Transverse colon (tissue), 4 donors: ENCODE measurements around the gene OR2T10. TPM values are rescaled to one million over a fixed set of nuclear protein-coding genes. Genes with fewer than 3 reads are reported as not detected.

ENCODE experiments used
- DNase-seq: peaks from one replicate; pipeline ENCODE4 v3.0.0-alpha.2; 2019
- H3K27ac ChIP-seq, 4 donors: fragments of 200-600 bp; sonication (generic); 2 replicates each; pipeline ENCODE4 v1.5.1; 2016 to 2018; ENCODE audit warnings: inconsistent platforms in 4 of 4
- H3K27me3 ChIP-seq: fragments of 200-600 bp; sonication (generic); 2 replicates; pipeline ENCODE4 v1.5.1; 2017; ENCODE audit warnings: inconsistent platforms
- H3K36me3 ChIP-seq, 4 donors: fragments of 200-600 bp; sonication (generic); 2 replicates each; pipeline ENCODE4 v1.5.1; 2017 to 2019; ENCODE audit warnings: inconsistent platforms in 4 of 4
- H3K4me1 ChIP-seq, 4 donors: fragments of 200-600 bp; sonication (generic); 2 replicates each; pipeline ENCODE4 v1.5.1; 2017 to 2020; ENCODE audit warnings: inconsistent platforms in 4 of 4
- H3K4me3 ChIP-seq, 4 donors: fragments of 200-600 bp; sonication (generic); 1 replicate in 1 of 4; 2 replicates in 3 of 4; pipeline versions ENCODE4 v1.5.1 to v1.6.1; 2017 to 2019; ENCODE audit warnings: inconsistent platforms in 4 of 4
- H3K9me3 ChIP-seq, 2 donors: fragments of 200-600 bp; sonication (generic); 2 replicates each; pipeline ENCODE4 v1.5.1; 2017 to 2019; ENCODE audit warnings: inconsistent platforms in 2 of 2
- EP300 ChIP-seq: sonication (generic); formaldehyde crosslinking; IDR thresholded peaks from one replicate; pipeline ENCODE4 v1.6.1; 2017; ENCODE audit warnings: antibody characterized with exemption, low read depth
- POLR2A ChIP-seq: fragments of 450-650 bp; IDR thresholded peaks from one replicate; pipeline ENCODE4 v1.6.1; 2016; ENCODE audit warnings: antibody characterized with exemption, mild to moderate bottlenecking, moderate library complexity
- POLR2AphosphoS5 ChIP-seq, 3 donors: sonication (generic); formaldehyde crosslinking; IDR thresholded peaks; one replicate each; pipeline ENCODE4 v1.6.1; 2016; ENCODE audit warnings: antibody characterized with exemption in 3 of 3
- WGBS, 2 donors: methylation state at CpG; one replicate each; pipeline ENCODE4 v1.1.5; 2018; ENCODE audit warnings: low coverage in 1 of 2; 5-methylcytosine and 5-hydroxymethylcytosine counted together
- in situ Hi-C, 4 donors: fragments of 200-750 bp; cut with MboI; loops; one replicate each; pipeline versions ENCODE4 v1.15.0 to v1.15.1; 2017; ENCODE audit warnings: low sequenced_read_pairs in 3 of 4, low pct_ligation_motif_present in 1 of 4, low pct_unique_long_range_greater_than_20kb in 1 of 4
- intact Hi-C: fragments of 100-400 bp; cut with DNase I; formaldehyde crosslinking; loops from one replicate; pipeline ENCODE4 v1.15.1; 2023; ENCODE audit warnings: low total_unique reads
- total RNA-seq, 4 donors: library from RNA; depleted of rRNA; stranded (reverse); fragments of >200 nt; gene quantifications; one replicate each; pipeline ENCODE4 v1.1.0, GENCODE V29; 2016
- TF ChIP-seq, protein P1 (sequence below), 5 experiments: fragments of 200-600 bp in 3 of 5; fragments of 450-650 bp in 2 of 5; sonication (generic) in 3 of 5; IDR thresholded peaks; 1 replicate in 2 of 5; 2 replicates in 3 of 5; pipeline ENCODE4 v1.5.1; 2016 to 2017; ENCODE audit warnings: antibody characterized with exemption in 5 of 5, inconsistent platforms in 3 of 5, mild to moderate bottlenecking in 2 of 5, moderate library complexity in 1 of 5

The OR2T10 gene
- total RNA-seq, 4 donors from 2014 or later, result not detected

- 47 to 51% methylated on average over 2 to 7 of the region's 7 CpGs for WGBS, 2 donors
- H3K27ac ChIP-seq, result peak overlapping the region in 2 of 4 donors; percentile 23 to 48
- no peaks in the 10 kb centered on the region for H3K27me3 ChIP-seq
- no peaks in the 10 kb centered on the region for H3K9me3 ChIP-seq
- peak; percentile 61 for DNase-seq
- intact Hi-C loops, result no loop called here
- H3K36me3 ChIP-seq, result no peaks in the 10 kb centered on the region
- in situ Hi-C loops, result no loop called here
- H3K4me3 ChIP-seq, result no peak overlapping the region
- no peaks in the 10 kb centered on the region for H3K4me1 ChIP-seq
- TF ChIP-seq, protein P1, sequence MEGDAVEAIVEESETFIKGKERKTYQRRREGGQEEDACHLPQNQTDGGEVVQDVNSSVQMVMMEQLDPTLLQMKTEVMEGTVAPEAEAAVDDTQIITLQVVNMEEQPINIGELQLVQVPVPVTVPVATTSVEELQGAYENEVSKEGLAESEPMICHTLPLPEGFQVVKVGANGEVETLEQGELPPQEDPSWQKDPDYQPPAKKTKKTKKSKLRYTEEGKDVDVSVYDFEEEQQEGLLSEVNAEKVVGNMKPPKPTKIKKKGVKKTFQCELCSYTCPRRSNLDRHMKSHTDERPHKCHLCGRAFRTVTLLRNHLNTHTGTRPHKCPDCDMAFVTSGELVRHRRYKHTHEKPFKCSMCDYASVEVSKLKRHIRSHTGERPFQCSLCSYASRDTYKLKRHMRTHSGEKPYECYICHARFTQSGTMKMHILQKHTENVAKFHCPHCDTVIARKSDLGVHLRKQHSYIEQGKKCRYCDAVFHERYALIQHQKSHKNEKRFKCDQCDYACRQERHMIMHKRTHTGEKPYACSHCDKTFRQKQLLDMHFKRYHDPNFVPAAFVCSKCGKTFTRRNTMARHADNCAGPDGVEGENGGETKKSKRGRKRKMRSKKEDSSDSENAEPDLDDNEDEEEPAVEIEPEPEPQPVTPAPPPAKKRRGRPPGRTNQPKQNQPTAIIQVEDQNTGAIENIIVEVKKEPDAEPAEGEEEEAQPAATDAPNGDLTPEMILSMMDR (IDR thresholded peaks at IDR 0.05), result no peak
- TF ChIP-seq POLR2AphosphoS5 (IDR thresholded peaks at IDR 0.05) (peak in 1 of 3 donors; percentile 61), EP300 (no peak)
Observed at GRCh38 chr1:248631354-248632008, 34.0 kb upstream of the OR2T10 start.

- intact Hi-C loops (no loop called here), in situ Hi-C loops (no loop called here)
- Histone ChIP-seq H3K9me3 (no peaks in the 10 kb centered on the region), H3K4me3 (no peak overlapping the region), H3K27ac (no peak overlapping the region), H3K36me3 (no peaks in the 10 kb centered on the region), H3K27me3 (no peaks in the 10 kb centered on the region), H3K4me1 (no peaks in the 10 kb centered on the region)
- 67 to 82% methylated on average over 2 of the region's 2 CpGs for WGBS, 2 donors
- TF ChIP-seq, protein P1 (IDR thresholded peaks at IDR 0.05), result no peak
- TF ChIP-seq POLR2A (no peak), POLR2AphosphoS5 (IDR thresholded peaks at IDR 0.05) (no peak), EP300 (no peak)
- no peak for DNase-seq
Observed at GRCh38 chr1:248630551-248630950, 33.1 kb upstream of the OR2T10 start.

GRCh38 chr1:248627971-248628844 is 30.7 kb upstream of the OR2T10 start:
- TF ChIP-seq, protein P1 (IDR thresholded peaks at IDR 0.05), result no peak
- TF ChIP-seq POLR2AphosphoS5 (IDR thresholded peaks at IDR 0.05), result no peak
- TF ChIP-seq EP300, result no peak
- no peak for TF ChIP-seq POLR2A
- no peak for DNase-seq
- intact Hi-C loops, result no loop called here
- Histone ChIP-seq H3K27me3 (no peaks in the 10 kb centered on the region), H3K36me3 (no peaks in the 10 kb centered on the region), H3K4me3 (no peak overlapping the region), H3K4me1 (no peaks in the 10 kb centered on the region), H3K27ac (no peak overlapping the region), H3K9me3 (no peaks in the 10 kb centered on the region)
- in situ Hi-C loops, result loop anchor here in 2 of 4 donors (10.0 kb wide), 1 partner anchor 57 kb away; no protein-coding TSS in a partner anchor
- 68 to 73% methylated on average over 8 to 9 of the region's 9 CpGs for WGBS, 2 donors

GRCh38 chr1:248625971-248626370 is 28.5 kb upstream of the OR2T10 start:
- DNase-seq, result no peak
- in situ Hi-C loops, result loop anchor here in 2 of 4 donors (10.0 kb wide), 1 partner anchor 59 kb away; no protein-coding TSS in a partner anchor
- TF ChIP-seq, protein P1 (IDR thresholded peaks at IDR 0.05), result no peak
- WGBS, 2 donors, result 80 to 86% methylated on average over 3 to 5 of the region's 5 CpGs
- Histone ChIP-seq H3K9me3 (no peaks in the 10 kb centered on the region), H3K27me3 (no peaks in the 10 kb centered on the region), H3K27ac (no peak overlapping the region), H3K4me1 (no peaks in the 10 kb centered on the region), H3K36me3 (no peaks in the 10 kb centered on the region), H3K4me3 (no peak overlapping the region)
- intact Hi-C loops, result no loop called here
